ENCODE results near the gene EEF1E1. TPM values are rescaled to one million over a fixed set of nuclear protein-coding genes. Genes with fewer than 3 reads are reported as not detected.
"Not testable (repeated sequence)": the region's sequence is repeated elsewhere in the genome, so short reads cannot be mapped to it uniquely, and the experiment has no call there.

Gene EEF1E1
- total RNA-seq, 1 donor: 12.7 TPM

DNA sequence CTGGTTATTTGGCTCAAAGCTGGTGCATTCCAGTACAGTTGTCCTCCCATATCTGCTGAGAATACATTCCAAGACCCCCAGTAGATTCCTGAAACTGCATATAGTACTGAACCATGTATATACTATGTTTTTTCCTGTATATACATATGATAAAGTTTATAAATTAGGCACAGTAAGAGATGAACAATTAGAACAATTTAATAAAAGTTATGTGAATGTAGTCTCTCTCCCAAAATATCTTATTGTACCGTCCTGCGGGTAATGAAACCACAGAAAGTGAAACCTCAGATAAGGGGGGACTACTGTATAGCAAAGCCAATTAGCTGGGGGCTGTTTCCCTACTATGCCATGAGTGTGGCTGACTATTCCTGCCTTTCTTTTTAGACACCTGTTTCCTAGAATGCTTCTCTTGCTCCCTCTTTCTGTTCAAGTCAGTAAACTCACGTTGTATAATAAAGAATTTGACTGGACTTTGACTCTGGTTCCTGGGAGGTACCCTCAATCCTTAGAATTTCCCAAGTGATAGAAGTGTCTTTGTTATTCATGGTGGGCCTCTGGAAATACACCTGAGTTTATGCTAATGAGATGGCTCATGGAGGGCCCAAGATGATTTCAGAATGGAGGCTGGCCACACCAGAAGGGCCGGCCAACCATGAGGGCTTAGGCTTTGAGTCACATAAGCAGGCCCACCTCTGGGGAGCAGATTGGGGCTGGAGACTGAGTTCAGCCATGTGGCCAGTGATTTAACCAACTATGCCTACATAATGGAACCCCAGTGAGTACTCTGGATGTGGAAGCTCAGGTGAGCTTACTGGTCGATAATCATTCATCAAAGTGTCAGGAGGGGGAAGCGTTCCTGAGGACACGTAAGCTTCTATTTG is 37.5 kb downstream of the EEF1E1 start:
- DNase-seq (ENCODE audit: low read depth in 2 of 3, low spot score in 2 of 3): no peak

DNA sequence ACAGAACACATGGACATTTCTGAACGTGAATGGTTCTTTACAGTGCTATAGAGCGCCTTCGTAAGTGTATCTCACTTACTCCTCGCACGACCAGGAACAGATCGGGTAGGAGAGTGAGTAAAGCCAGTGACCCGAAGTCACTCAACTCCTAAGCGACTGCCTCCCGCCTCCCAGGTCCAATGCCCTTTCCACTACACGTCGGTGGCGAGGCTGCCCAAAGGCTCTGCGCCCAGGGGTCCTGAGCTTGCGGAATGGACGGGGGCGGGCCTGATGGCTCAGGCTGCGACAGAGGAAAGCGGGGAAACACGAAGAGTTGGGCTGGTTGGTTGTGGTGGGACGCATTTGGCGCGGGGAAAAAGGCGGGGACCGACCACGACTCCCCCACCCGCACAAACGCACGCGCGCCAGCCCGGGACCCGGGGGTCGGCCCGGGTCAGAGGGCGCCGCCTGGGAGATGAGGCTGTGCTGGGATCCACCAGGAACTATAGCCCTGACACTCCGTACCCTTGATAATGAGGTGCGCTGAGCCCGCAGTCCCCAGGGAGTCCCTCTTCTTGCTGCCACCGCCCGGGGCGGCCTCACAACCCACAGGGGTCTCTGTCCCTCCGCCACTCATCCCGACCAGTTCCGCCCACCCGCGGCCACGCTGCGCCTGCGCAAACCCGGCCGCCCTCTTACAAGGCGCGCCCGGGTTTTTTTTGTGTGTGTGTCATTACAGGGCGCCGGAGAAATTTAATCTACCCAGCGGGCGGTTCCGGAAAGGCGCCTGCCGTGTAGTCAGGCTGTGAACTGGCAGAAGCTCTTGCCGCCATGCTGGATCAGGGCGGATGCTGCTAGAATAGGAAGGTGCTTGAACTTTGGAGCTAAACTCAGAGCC is 38.3 kb downstream of the EEF1E1 start, which contains the start of gene BLOC1S5:
Gene BLOC1S5 (minus strand): TSS at position 629 of the 877 bp plus-strand sequence. CDS start 13 bp downstream, at position 616.
- DNase-seq (ENCODE audit: low read depth in 2 of 3, low spot score in 2 of 3): peak; percentile 87 to 99 (median 98)

DNA sequence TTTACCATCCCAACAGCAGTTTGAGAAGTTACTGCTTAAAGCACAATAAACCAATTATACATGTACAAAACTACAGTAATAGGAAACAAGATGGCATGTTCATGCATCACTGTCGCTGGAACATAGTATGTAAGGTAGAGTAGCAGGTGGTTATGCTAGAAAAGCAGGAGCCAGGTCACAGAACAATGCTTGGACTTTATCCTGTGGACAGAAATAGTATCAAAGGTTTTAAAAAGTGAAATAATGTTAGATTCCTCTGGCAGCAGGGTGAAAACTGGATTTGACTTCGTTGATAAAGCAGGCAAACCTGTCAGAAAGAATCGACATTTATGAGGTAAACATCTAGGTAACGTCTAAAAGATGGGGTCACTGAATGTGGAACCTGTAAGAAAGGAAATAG is 40.6 kb downstream of the EEF1E1 start:
- DNase-seq (ENCODE audit: low read depth in 2 of 3, low spot score in 2 of 3): no peak

DNA sequence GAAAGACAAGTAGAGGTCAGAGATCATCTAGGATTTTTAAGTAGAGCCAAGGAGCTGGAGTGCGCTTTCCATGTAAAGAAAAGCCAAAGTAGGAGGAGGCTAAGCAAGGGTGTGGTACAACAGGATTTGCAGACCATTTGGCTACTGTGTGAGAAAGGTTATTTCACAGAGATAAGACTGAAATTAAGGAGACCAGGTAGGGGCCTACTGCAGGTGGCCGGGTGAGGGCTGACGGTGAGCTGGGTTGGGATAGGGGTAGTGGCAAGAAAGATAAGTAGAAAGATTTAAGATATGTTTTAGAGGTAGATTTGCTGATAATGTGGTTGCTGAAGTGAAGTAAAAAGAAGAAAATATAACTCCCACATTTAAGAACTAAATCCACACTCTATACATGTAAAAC is 42.0 kb downstream of the EEF1E1 start:
- no peak for DNase-seq (ENCODE audit: low read depth in 2 of 3, low spot score in 2 of 3)

DNA sequence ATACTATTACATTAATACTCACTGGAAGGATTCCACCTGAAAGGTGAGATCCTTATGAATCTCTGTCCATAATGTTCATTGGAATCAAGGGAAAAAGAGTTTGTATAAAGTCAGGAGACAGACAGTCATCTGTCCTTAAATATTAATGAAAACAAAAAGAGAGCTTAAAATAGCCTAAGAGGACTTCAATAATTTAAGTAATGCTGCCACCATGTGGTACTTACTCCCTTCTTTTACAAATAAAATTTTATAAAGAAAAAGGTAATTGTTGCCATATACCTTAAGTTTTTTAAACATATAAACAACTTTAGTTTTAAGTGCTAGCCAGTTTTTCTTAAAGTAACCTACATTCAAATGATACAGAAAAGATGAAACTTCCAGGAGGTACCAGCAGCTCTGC is 43.2 kb downstream of the EEF1E1 start:
- DNase-seq (ENCODE audit: low read depth in 2 of 3, low spot score in 2 of 3): peak in 1 of 3 donors; percentile 48

DNA sequence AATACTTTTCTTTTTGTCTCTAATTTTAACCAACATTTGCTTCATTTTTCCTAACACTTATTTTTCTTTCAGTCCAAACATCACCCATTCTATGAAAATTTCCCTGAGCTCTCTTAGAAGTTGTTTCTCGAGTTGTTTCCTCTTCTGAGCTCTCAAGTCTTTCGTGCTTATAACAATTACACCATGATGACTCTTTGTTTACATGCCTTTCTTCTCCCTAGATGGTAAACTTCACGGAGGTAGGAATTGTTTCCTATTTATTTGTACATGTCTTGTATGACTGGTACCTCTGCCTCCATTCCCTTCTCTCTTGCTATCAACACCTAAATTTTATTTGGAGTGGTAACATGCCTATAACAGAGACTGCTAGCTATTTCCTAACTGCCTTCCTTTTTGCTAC is 44.6 kb downstream of the EEF1E1 start:
- DNase-seq (ENCODE audit: low read depth in 2 of 3, low spot score in 2 of 3): no peak

DNA sequence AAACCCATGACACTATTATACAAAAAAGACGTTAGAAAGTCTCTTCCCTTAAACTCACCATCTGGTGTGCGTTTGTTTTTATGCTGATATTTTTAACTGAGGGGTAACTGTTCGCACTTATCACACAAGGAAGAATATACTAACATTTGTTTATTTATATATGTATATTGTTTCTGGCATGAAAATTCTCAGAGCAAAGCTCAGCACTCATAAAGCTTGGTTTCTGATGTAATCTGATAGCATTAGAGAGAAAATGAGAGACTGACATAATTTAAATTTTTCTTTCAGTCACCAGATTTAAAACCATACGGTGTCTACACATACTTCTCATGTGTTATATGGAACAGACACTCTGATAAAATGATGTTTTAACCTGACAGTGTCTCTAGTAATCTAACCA is 45.1 kb downstream of the EEF1E1 start:
- DNase-seq (ENCODE audit: low read depth in 2 of 3, low spot score in 2 of 3): no peak

DNA sequence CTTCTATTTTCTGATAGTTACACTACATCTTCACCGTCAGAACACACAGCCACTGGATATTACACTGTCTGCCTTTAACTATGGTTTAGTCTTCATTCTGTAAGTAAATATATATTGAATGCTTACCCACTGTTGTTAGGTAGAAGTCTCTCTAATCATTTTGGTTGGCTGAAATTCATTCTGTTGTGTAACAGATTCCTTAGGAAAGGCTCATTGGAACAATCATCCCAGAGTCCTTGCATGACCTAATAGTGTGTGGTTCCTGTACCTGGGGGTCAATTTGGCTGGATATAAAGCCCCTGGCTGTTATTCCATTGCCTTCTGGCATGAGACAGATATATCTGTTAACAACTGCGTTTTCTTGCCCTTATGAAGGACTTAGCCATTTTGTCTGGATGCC is 48.1 kb downstream of the EEF1E1 start:
- DNase-seq (ENCODE audit: low read depth in 2 of 3, low spot score in 2 of 3): no peak

DNA sequence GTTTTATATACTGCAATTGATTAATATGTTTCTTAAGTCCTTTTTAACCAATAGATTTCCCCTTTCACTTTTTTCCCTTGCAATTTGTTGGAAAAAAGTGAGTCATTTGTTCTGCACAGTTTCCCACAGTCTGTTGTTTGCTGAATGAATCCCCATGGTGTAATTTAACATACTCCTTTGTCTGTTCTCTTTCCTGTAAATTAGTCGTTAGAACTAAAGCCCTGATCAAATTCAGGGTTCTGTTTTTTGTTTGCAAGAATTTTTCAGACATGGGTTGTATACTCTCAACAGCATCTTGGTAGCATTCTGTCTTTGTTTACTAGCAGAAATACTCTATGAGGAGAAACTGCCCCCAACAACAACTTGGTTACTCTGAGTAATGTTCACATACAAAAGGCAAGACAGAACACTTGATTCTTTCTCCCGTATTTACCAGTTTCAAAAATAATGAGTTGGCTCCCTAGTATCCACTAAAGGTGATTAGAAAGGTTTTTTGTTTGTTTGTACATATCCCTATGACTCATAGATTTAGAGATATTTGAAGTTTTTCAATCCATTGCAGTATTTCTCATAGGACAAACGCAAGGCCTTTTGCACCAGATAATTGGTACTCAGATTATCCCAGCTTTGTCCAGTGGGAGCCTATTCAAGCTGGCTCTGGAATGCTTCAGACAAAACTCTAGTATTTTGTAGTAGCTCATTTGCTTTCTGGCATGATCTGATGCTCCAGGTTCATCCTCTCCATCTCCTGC is 54.6 kb downstream of the EEF1E1 start:
- no peak for DNase-seq (ENCODE audit: low read depth in 2 of 3, low spot score in 2 of 3)

DNA sequence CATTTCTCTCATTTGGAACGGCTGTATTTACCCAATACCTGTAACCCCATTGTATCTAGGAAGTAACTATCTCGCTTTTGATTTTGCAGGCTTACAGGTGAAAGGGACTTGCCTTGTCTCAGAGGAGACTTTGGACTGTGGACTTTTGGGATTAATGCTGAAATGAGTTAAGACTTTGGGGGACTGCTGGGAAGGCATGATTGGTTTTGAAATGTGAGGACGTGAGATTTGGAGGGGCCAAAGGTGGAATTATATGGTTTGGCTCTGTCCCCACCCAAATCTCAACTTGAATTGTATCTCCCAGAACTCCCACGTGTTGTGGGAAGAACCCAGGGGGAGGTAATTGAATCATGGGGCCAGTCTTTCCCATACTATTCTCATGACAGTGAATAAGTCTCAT is 56.6 kb downstream of the EEF1E1 start:
- not testable (repeated sequence) for DNase-seq (ENCODE audit: low read depth in 2 of 3, low spot score in 2 of 3)

DNA sequence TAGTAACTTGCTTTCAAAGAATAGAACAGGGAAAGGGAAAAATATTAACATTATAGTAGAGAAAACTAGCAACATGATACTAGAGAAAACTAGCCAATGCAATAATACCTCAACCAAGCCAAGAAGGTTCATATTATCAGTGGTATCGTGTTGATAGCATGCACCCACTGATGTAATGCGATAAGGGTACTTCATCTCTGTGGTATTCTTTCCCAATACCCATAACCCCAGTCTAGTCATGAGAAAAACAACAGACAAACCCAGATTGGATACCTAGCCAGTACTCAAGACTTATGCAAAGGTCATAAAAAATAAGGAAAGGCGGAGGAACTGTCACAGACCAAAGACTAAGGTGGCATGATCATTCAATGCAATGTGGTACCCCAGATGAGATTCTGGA is 59.1 kb downstream of the EEF1E1 start:
- DNase-seq (ENCODE audit: low read depth in 2 of 3, low spot score in 2 of 3): no peak

DNA sequence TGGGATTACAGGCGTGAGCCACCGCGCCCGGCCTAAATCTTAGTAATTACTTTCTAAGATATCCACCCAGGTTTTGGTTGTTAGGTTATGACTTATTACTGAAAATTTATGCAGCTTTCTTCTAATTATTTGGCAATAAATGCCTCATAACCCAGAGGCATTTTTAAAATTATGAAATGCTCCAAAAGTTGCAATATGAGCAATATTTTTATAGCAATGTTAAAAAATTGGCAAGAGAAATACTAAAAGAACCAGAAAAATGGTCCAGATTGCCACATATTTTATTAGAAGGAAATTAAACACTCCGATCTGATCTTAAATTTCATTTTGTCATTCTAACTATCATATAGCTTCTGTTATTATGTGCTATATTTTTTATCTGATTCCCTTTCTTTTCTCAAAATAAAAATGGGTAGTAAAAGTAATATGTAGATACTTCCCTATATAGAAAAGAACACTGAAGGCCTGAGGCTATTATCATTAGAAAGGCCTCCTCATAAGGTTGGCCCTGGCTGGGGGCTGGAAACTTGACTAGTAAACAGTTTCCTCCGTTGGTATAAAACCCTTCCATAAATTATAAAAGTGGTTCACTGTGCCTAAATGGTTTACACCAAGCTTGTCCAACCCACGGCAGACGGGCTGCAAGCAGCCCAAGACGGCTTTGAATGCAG is 60.3 kb downstream of the EEF1E1 start:
- no peak for DNase-seq (ENCODE audit: low read depth in 2 of 3, low spot score in 2 of 3)

DNA sequence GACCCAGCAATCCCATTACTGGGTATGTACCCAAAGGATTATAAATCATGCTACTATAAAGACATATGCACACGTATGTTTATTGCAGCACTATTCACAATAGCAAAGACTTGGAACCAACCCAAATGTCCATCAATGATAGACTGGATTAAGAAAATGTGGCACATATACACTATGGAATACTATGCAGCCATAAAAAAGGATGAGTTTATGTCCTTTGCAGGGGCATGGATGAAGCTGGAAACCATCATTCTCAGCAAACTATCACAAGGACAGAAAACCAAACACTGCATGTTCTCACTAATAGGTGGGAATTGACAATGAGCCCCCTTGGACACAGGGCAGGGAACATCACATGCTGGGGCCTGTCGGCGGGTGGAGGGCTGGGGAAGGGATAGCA is 68.2 kb downstream of the EEF1E1 start:
- not testable (repeated sequence) for DNase-seq (ENCODE audit: low read depth in 2 of 3, low spot score in 2 of 3)

DNA sequence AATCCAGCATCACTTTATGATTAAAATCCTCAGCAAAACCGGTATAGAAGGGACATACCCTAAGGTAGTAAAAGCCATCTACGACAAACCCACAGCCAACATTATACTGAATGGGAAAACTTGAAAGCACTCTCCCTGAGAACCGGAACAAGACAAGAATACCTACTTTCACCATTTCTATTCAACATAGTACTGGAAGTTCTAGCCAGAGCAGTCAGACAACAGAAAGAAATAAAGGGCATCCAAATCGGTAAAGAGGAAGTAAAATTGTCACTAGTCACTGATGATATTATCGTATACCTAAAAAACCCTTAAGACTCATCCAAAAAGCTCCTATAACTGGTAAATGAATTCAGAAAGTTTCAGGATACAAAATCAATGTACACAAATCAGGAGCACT is 71.4 kb downstream of the EEF1E1 start:
- peak in 1 of 3 donors; percentile 2 for DNase-seq (ENCODE audit: low read depth in 2 of 3, low spot score in 2 of 3)

Other genes with a start within 250 kb of the EEF1E1 start
- gene TXNDC5, start 191.8 kb downstream of the EEF1E1 start, total RNA-seq: 124 TPM
- gene BLOC1S5, start 38.2 kb downstream of the EEF1E1 start, total RNA-seq: 8.3 TPM